GM20431 (cell line): Measurements from ENCODE around the gene UCP1.
"Not testable (repeated sequence)": the region's sequence is repeated elsewhere in the genome, so short reads cannot be mapped to it uniquely, and the experiment has no call there.

Experiments used
- in situ Hi-C: fragments of 300-500 bp; cut with MseI, MboI; formaldehyde crosslinking; loops from one replicate; pipeline ENCODE4 v1.15.0; 2020; ENCODE audit warnings: low sequenced_read_pairs; ENCODE audit not compliant: unreplicated experiment

The UCP1 gene

GRCh38 chr4:140556372-140557085, 12.2 kb downstream of the UCP1 start:
- in situ Hi-C loops = no loop called here

GRCh38 chr4:140533951-140534480, 34.7 kb downstream of the UCP1 start:
- in situ Hi-C loops = no loop called here

- in situ Hi-C loops = no loop called here
Measured at GRCh38 chr4:140529434-140529833, 39.3 kb downstream of the UCP1 start.

- in situ Hi-C loops = no loop called here
Measured at GRCh38 chr4:140523857-140524742, 44.7 kb downstream of the UCP1 start, which contains the start of gene ELMOD2. Gene ELMOD2, plus strand, starts transcription at chr4:140524168. Its CDS starts 1,261 bp downstream, at chr4:140525429.

GRCh38 chr4:140523370-140523856, 45.3 kb downstream of the UCP1 start:
- in situ Hi-C loops = no loop called here

GRCh38 chr4:140515423-140515822, 53.3 kb downstream of the UCP1 start:
- in situ Hi-C loops = no loop called here

GRCh38 chr4:140513765-140514164, 55.0 kb downstream of the UCP1 start:
- in situ Hi-C loops = not testable (repeated sequence)
